ENCODE data around the gene BHMT.
A peak's percentile ranks its signal among the peaks of the same experiment; 100 is the strongest.

Gene BHMT

DNA sequence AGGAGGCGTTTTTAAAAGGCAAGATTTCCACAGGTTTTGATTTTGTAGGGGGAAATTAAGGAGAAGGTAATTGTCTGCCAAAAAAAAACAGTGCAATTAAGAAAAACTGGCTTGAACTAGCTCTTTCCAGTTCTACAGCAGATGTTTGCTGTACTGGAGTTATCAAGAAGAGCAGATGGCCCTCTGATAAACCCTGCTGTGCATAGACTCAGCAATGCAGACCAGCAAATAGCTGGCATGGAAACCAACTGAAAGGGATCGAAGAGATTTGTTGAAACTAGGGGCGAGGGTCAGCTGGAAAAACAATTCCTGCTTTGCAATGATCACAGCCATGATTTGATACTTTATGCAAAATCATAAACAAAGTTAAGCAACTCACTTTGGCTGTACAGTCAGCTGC is 17.8 kb upstream of the BHMT start:
- TF ChIP-seq, protein P1, sequence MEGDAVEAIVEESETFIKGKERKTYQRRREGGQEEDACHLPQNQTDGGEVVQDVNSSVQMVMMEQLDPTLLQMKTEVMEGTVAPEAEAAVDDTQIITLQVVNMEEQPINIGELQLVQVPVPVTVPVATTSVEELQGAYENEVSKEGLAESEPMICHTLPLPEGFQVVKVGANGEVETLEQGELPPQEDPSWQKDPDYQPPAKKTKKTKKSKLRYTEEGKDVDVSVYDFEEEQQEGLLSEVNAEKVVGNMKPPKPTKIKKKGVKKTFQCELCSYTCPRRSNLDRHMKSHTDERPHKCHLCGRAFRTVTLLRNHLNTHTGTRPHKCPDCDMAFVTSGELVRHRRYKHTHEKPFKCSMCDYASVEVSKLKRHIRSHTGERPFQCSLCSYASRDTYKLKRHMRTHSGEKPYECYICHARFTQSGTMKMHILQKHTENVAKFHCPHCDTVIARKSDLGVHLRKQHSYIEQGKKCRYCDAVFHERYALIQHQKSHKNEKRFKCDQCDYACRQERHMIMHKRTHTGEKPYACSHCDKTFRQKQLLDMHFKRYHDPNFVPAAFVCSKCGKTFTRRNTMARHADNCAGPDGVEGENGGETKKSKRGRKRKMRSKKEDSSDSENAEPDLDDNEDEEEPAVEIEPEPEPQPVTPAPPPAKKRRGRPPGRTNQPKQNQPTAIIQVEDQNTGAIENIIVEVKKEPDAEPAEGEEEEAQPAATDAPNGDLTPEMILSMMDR (conservative IDR thresholded peaks at IDR 0.05), result no peak

GRCh38 chr5:79105868-79106267 is 5.7 kb upstream of the BHMT start:
- TF ChIP-seq, protein P1 (conservative IDR thresholded peaks at IDR 0.05), result no peak
- no peak overlapping the region for H3K27ac ChIP-seq

More for the DNA sequence above, 17.8 kb upstream of the BHMT start:
- H3K27ac ChIP-seq, result peak overlapping the region; percentile 67

GRCh38 chr5:79107020-79107796 is 4.4 kb upstream of the BHMT start:
- TF ChIP-seq, protein P1 (conservative IDR thresholded peaks at IDR 0.05), result no peak
- H3K27ac ChIP-seq, result peak overlapping the region; percentile 69

- TF ChIP-seq, protein P1 (conservative IDR thresholded peaks at IDR 0.05), result no peak
- peak overlapping the region; percentile 69 for H3K27ac ChIP-seq
These were observed 3.5 kb upstream of the BHMT start for GRCh38 chr5:79108086-79108485.

DNA sequence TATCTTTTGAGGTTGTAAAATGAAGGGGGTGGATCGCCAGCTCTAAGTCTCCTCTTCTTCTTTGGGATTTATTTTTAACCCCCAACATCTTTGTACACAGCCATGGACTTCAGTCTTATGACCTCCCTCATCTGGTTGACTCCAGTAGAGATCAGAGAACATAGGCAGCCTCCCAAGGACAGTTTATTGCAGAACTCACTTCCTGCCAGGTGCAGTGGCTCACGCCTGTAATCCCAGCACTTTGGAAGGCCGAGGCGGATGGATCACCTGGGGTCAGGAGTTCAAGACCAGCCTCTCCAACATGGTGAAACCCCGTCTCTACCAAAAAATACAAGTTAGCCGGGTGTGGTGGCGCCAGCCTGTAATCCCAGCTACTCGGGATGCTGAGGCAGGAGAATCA is 2.8 kb upstream of the BHMT start:
- peak overlapping the region; percentile 69 for H3K27ac ChIP-seq
- TF ChIP-seq, protein P1 (conservative IDR thresholded peaks at IDR 0.05), result no peak

- TF ChIP-seq, protein P1 (conservative IDR thresholded peaks at IDR 0.05), result peak; percentile 65
These were observed 1.8 kb upstream of the BHMT start for GRCh38 chr5:79109527-79110492.

More at GRCh38 chr5:79109527-79110492, 1.8 kb upstream of the BHMT start:
- H3K27ac ChIP-seq, result peak overlapping the region; percentile 69

Data from VCaP (cell line).